HT-29 (cell line): Measurements from ENCODE around the gene PAX5. TPM values are rescaled to one million over a fixed set of nuclear protein-coding genes. Genes with fewer than 3 reads are reported as not detected.

ENCODE experiments used
- DNase-seq: peaks from one replicate; pipeline ENCODE4 v3.0.0-alpha.2; 2015; ENCODE audit warnings: low spot score
- total RNA-seq: library from RNA; depleted of rRNA; stranded (reverse); fragments of >200 nt; shearing (Covaris generic); gene quantifications from 2 replicates; pipeline ENCODE4 v1.2.3, GENCODE V29; 2014

The PAX5 gene
- total RNA-seq, 1 experiment from 2014 or later, result not detected

DNA sequence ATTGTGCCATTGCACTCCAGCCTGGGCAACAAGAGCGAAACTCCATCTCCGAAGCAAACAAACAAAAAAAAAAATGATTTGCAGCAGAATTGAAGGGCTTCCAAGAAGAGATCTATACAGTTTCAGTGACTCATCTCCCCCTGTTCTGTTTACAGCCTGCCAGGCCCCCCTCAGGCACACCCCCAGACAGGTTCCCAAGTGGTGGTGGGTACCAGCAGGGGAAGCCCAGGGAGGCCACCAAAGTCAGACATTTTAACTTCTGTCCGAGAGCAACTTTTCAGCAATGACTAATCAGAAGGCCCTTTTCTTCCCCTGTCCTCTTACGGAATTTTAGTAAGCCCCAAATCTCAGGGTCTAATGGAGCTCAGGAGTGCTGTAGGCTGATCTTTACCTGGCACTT is 98.7 kb downstream of the PAX5 start:
- DNase-seq, result no peak

DNA sequence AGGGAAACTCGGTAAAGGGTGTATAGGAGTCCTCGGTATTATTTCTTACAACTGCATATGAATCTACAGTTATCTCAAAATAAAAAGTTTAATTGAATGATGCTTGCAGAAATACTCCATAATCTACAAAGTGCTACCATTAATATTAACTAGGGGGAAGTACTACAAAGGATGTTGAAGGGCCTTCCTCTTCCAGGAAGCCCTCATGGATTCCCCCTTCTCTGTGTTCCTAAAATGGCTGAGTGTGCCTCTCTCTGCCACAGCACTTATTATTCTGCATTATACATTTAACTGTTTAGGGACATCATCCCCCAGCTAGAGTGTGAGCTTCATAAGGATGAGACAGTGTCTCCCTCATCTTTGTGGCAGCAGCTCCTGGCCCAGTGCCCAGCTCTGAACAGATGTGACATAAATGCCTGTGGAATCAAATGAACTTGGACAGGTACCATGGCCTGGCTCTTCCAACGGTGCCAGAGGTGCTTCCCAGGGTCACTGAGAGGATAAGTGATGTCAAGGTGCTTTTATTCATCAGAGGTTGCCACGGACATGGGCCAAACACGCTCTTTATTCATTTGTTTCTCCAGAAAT is 99.5 kb downstream of the PAX5 start:
- no peak for DNase-seq

DNA sequence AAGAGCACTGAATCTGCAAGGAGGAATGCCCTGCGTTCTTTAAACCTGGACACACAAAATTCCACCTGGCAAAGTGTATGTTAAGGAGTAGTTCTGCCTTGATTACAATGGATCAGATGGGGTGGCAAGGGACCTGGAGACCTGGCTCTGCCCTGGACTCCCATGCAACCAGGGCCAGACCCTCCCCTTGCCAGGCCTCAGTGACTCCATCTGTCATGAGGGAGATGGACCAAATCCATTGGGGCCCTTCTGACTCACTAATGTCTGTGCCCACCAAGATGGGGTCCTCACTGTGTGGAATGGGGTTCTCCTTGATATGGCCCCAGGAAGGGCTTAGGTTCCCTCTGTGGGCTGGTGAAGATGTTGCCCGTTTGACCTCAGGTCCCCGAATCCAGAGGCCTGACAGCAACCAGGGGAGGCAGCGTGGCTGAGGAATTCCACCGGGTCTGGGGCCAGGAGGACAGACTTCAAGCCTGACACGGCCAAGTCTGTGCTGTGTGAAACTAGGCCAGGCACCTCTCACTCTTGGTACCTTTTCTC is 100.3 kb downstream of the PAX5 start:
- DNase-seq, result no peak

DNA sequence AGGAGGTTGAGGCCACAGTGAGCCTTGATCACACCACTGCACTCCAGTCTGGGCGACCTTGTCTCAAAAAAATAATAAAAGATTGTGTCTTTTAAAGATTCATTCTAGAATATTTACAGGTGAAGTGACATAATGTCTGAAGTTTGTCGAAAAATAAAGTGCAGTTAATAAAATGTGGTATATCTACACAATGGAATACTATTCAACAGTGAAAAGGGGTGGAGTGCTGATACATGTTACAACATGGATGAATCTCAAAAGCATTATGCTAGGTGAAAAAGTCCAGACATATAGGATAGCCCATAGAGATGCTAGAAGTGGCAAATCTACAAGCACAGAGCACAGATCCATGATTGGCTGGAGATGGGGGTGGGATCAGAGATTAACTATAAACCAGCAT is 101.9 kb downstream of the PAX5 start:
- no peak for DNase-seq

DNA sequence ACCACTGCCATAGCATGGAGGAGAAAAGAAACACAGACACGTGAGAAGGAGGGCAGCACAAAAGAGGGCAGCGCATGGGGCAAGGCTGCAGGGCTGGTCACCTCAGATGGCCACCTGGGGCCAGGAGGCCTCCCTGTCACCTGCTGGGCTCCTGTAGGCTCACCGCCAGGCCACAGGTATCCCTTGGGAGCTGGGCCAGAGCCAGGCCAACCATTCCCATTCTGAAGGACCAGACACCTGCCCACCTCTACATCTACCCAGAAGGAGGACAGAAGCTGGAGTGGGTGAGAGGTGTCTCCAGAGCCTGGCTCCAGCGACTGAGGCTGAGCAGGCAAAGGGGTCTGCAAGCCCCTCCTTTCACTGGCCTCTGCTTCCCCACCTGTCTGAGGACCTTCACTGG is 103.1 kb downstream of the PAX5 start:
- no peak for DNase-seq

DNA sequence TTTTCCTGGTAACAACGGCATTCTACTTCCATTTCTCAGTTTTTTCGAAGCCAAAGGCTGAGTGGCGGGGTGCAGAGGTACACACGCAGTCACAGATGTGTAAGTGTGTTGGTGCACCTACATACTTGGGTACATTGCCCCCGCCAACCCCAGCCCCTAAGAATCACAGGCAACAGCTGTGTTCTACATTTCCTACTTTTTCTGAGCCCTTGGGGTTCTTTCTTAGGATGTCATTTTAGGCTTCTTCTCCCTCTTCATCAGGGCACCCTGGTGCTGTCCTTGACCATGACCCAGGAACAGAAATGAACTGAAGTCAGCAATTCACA is 104.8 kb downstream of the PAX5 start:
- DNase-seq, result no peak

DNA sequence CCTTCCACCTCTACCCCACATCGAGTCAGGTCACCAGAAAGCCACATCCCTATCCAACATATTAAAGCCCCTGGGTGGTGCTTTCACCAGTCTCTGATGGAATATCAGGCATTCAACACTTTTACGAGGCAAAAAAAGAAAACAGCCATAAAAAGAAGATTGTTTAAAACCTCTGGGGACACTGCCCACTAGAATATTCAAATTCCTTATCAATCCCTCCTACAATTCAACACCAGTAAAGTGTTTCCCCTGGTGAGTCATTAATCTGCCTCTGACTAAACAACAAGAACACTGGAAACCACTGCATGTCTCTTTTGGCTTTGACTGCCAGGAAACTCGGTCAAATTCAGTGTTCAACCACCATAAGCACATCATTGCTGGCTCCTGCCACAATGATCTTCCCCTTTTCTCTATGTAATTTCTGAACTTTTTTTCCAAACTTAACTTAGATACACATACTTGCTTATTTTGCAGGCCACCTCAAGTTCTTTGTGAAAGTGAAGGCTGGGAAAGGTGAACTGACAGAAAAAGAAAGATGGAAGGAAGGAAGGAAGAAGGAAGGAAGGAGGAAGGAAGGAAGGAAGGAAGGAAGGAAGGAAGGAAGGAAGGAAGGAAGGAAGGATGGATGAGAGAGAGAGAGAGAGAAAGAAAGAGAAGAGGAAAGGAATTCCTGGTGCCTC is 105.3 kb downstream of the PAX5 start:
- no peak for DNase-seq

DNA sequence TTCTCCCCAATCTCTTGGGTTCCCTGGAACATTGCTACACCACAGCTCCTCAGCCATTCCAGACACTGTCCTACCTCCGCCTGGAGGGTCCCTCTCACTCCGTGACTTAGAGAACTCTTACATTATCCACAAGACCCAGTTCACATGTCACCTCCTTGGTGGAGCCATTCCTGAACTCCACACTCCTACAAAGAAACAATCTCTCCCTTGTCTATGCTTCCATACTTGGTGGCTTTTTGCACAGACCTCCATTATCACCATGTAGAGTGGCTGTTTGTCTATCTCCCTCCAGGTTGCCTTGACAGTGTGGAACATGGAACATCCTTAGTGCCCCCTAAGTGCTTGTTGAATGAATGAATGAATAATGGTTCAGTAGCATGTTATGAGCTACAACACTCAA is 105.9 kb downstream of the PAX5 start:
- DNase-seq, result no peak

DNA sequence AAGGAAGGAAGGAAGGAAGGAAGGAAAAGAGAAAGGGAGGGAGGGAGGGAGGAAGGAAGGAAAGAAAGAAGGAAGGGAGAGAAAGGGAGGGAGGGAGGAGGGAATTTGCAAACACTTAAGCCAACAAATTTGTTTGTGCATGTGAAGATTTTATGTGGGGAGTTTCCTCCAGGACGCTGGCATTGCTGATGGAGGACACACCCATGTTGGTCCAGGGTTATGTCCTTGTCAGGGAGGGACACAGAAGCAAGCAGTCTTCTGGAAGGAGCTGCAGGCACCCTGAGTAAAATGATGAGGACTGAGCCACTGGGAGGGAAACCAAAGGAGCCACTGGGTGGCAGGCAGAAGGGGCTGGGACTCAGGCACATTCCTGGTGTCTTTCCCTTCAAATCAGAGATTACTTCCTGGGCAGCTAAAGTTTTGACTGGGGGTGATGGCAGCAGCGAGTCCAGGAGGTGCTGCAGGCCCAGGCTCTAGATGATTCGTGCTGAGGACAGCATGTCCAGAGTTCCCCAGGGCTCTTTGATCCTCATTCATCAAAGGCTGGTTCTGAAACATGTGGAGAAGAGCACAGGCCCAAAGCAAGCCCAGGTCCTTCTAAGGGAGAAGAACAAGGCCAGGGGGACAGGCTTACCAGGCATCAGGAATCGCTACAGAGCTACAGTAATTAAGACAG is 109.2 kb downstream of the PAX5 start:
- DNase-seq, result no peak

DNA sequence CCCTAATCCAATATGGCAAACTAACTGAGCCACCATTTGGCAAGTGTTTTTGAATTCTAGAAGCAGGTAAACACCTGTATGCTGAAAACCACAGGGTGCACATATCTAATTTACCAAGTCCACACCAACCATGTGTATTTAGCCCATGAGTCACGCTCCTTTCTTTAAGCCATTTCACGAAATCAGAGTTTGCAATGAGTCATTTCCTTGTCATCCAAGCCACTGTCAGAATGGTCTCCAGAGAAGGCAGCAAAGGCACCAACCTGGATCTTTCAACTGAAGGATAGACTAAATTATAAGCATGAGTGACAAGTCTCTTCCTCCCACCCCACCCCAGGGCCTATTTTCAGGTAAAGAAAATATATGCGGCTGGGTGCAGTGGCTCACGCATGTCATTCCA is 110.0 kb downstream of the PAX5 start:
- peak; percentile 71 for DNase-seq

DNA sequence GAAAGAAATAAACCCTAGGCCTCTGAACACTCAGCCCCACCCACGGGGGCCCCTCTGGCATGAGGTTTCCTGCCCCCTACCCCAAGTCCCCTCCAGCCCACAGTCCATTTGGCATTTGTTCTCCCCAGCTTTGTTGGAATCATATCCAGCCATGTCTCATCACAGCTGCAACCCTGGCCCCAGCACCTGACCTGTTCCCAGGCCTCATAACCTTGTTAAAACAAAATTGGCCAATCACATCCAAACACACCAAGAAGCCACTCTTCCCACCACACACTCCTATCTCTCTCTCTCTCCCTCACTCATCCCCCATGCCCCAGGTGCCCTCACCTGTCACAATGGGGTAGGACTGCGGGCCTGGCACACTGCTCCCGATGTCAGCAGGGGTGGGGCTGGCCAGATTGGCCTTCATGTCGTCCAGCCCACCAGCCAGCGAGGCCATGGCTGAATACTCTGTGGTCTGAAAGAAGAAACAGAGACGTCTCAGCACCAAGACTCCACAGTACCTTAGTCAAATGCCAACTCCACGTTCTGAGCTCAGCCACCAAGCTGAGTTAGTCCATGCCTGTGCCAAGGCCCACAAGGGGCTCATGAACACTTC is 110.9 kb downstream of the PAX5 start:
- no peak for DNase-seq

DNA sequence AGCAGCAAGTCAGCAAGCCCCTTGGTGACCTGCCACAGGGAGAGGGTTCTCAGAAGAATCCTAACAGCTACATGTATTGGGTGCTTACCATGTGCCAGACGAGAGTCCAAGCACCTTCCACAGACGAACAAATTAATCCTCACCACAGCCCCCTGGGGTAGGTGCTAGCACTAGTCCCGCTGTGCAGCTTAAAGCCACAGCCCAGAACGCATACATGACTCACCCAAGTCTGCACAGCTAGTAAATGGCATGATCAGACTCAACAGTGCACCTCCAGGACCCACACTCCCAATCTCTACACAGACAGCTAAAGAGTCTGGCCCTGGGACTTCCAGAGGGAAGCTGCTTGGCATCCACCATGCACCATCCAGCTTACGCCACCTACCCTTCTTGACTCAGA is 111.5 kb downstream of the PAX5 start:
- DNase-seq, result no peak

DNA sequence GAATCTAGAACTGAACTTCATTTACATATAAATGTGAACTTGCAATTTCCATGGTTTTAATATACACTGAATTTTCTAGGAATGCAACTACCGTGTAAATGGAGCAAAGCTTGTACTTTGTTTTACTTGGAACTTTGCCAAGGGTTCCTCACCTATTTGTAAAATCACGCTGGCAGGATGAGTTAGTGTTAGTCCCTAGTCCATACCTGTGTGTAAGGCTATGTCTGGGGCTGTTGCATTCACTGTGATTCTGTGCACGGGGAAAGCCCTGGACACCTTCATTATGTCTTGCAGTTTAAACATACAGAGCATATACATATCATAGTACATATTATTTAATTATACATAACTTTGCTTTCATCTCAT is 119.9 kb downstream of the PAX5 start:
- no peak for DNase-seq

DNA sequence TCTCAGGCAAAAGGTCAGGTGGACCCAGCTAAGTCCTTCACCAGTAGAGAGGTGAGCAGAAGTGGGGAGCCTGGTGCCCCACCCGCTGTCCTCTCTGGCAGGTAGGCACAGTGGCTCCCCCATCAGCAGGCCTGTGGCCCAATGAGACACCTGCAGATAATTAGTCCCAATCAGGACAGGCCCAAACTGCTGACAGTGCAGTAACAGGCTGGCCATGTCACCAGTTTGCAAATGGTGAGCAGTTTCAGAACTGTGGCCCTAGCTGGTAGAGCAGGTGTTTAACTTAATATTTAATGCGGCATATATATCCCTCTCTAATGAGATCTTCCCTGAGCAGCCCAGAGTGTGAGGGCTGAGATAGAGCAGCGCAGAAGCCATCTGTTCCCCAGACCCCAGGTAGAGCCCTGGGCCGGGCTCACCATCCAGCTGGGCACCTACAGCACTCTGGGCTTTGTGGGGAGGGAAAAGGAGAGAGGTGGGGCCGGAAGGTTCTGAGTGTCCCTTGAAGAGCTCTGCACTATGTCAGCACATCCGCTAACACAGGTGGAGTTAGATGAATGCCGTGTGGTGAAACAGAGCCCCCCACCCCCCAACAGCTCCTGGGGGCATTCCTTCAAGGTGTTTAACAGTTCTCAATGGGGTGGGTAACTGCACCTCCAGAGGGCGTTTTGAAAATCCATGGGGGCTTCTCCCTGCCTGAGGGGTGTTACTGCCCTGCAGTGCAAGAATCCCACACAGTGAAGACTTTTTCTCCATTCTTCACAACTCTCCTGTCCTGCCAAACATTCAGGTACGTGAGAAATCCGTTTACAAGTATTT is 120.5 kb downstream of the PAX5 start:
- no peak for DNase-seq

DNA sequence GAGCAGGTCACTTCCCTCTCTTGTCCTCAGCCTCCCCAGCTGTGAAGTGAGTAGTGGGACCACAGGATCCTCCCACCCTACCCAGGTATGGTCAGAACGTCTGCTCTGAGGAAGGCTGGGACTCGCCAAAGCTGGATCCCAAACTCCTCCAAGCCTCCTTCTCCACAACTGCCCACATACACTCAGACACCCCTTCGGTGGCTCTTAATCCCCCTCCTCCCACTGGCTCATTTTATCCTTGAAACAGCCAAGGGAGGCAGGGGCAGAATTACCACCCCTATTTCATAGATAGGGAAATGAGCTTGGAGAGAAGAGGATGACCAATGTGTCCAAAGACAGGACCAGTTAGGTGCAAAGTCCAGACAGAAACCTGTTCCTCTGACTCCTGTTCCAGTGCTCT is 121.4 kb downstream of the PAX5 start:
- DNase-seq, result no peak

DNA sequence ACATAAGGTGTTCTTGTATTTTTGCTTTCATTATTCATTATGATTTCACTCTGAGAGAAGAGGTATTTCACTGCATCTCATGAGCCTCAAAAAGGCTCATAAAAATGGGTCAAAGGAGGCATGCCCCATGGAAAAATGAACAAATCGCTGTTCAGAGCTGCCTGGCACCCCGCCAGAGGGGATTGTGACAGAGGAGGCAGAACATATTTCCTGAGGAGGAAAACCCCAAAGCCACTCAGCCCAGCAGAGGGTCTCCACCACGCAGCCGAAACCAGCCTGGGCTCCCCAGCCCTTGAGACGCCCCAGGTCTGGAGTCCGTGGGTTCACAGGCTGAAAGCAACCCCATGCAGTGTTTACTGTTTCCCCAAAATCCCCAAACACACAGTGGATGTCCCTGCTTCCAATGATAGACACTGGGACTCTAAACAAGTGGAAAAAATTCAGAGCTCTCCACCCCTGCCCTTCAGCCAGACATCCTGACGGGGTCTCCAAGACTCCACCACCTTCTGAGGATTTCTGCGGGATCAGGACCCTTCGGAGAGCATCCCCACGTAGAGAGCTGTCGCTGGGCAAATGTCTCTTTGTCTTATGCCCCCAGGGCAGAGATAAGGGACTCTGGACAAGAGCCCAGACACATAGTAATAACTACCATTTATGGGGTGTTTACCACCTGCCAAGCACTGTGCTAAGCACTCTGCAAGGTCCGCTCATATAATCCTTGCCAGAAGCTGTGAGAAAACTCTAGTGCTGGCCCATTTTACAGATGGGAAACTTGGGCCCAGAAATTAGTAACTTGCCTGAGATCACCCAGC is 122.3 kb downstream of the PAX5 start:
- DNase-seq, result no peak

DNA sequence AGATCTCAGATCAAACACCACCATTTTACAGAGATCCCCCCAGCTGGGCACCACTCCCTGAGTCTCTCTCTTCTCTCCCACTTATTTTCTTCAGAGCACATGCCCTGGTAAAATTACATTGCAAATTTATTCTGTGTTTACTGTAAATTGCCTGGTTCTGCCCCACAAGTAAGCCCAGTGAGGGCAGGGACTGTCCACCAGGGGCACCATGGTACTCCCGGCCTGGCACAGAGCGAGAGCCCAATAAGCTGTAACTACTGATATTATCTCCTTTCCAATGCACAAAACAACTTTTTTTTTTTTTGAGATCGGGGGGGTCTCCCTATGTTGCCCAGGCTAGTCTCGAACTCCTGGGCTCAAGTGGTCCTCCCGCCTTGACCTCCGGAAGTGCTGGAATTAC is 123.0 kb downstream of the PAX5 start:
- no peak for DNase-seq

DNA sequence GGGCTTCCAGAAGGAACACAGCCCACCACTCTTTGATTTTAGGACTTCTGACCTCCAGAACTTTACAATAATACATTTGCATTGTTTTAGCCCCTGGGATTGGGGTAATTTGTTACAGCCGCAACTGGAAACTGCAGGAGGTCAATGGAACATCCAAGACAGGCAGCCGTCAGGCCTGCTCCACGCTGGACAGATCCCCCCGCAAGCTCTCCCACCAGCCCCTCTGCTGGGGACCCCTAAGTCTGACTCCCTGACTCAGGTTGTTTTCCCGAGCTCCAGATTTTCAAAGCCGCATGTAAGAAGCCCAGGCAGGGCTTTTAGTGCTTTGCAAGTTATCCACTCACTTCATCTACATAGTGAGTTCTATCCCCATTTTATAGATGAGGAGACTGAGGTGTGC is 127.6 kb downstream of the PAX5 start:
- DNase-seq, result no peak

DNA sequence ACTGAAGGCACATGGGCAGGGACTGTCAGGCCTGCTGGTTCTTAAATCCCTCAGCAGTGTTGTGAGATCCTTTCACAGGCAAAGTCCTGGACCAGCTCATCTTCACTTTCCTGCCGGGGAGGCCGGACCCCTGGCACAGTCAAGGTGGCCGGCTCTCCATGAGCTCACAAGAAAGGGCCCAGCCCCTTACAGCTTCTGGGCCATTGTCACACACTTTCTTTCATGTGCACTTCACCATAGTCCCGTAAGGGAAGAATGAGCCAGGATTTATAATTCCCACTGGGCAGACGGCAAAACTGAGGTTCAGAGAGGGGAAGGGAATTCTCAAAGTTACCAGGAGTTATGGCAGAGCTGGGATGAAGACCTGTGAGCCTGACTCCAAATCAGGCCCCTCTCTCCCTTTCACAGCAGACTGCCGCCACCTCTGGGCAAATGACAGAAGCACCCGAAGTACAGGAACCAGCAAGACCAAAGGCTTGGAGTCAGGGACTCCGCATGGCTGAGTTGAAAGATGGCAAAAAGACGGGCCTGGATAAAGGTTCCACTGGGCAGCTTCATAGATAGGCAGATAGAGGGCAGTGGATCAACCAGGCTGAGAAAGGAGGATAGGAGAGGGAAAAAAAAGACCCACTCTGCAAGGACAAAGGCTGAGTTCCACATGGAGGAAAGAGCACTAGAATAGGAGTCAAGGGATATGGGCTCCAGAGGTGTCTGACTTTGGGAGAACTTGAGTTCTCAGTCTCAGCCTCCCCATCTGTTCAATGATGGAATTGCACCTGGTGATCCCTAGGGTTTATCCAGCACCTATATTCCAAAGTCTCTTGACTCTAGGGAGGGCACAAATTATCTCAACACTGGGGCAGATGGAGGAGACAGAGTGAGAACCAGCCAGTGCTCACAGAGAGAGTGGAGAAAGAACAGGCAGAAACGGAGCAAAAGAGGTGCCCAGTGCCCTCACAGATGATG is 128.7 kb downstream of the PAX5 start:
- no peak for DNase-seq
